Panc1 (cell line): ENCODE results near the gene RDX. TPM values are rescaled to one million over a fixed set of nuclear protein-coding genes. Genes with fewer than 3 reads are reported as not detected.
"Not testable (repeated sequence)": the region's sequence is repeated elsewhere in the genome, so short reads cannot be mapped to it uniquely, and the experiment has no call there.

ENCODE experiments used
- ATAC-seq: fragments of 200-7000 bp; cut with Tn5 transposase; 2 replicates; pipeline ENCODE4 v1.9.1; 2020; ENCODE audit warnings: mild to moderate bottlenecking, moderate library complexity
- BruUV-seq: library from RNA; stranded (reverse); fragments of 400-500 nt; replicated peaks from 2 replicates; lab custom pipeline; 2021; lab: Mats Ljungman, UMichigan
- CTCF ChIA-PET: fragments of 300-600 bp; sonication (Branson Sonifier 250); formaldehyde crosslinking; loops from one replicate; lab custom pipeline; 2022; ENCODE audit warnings: antibody characterized with exemption; lab: Charles Lee
- POLR2A ChIA-PET: fragments of 300-600 bp; sonication (Branson Sonifier 250); formaldehyde crosslinking; loops from one replicate; lab custom pipeline; 2022; ENCODE audit warnings: antibody characterized with exemption; lab: Charles Lee
- DNase-seq: peaks from one replicate; pipeline ENCODE4 v3.0.0-alpha.2; 2010; ENCODE audit warnings: low read depth, low spot score
- H3K27ac ChIP-seq: 2 replicates; pipeline ENCODE4 v1.5.1; 2011; ENCODE audit warnings: mild to moderate bottlenecking, low read length, inconsistent platforms
- H3K27me3 ChIP-seq: fragments of 200-500 bp; sonication (Bioruptor generic); 2 replicates; pipeline ENCODE4 v1.6.0; 2014; ENCODE audit warnings: low read length, inconsistent platforms; ENCODE audit not compliant: control insufficient read depth, insufficient read depth
- H3K36me3 ChIP-seq: fragments of 200-500 bp; sonication (Bioruptor generic); 2 replicates; pipeline ENCODE4 v1.5.1; 2014; ENCODE audit warnings: inconsistent platforms, mild to moderate bottlenecking, low read length, moderate library complexity; ENCODE audit not compliant: control insufficient read depth, insufficient read depth
- H3K4me1 ChIP-seq: 2 replicates; pipeline ENCODE4 v1.5.1; 2011; ENCODE audit warnings: inconsistent platforms, mild to moderate bottlenecking, low read length, moderate library complexity; ENCODE audit not compliant: control insufficient read depth, insufficient read depth
- H3K4me3 ChIP-seq, 2 experiments: 2 replicates each; pipeline ENCODE4 v1.5.1; 2011 to 2012; ENCODE audit warnings: low read depth in 2 of 2, low read length in 2 of 2, mild to moderate bottlenecking in 2 of 2, inconsistent platforms in 1 of 2, moderate library complexity in 1 of 2
- H3K9me3 ChIP-seq: fragments of 200-500 bp; sonication (Bioruptor generic); 2 replicates; pipeline ENCODE4 v1.5.1; 2014; ENCODE audit warnings: low read depth, mild to moderate bottlenecking, inconsistent platforms, low read length, moderate library complexity; ENCODE audit not compliant: control insufficient read depth, insufficient read depth
- CTCF ChIP-seq: fragments of 450-650 bp; IDR thresholded peaks from 2 replicates; pipeline ENCODE4 v1.5.1; 2017; ENCODE audit warnings: mild to moderate bottlenecking
- POLR2AphosphoS5 ChIP-seq: IDR thresholded peaks from 2 replicates; pipeline ENCODE4 v1.6.1; 2012; ENCODE audit warnings: mild to moderate bottlenecking, low read depth, low read length, moderate library complexity
- REST ChIP-seq, 2 experiments: IDR thresholded peaks; 2 replicates each; pipeline ENCODE4 v1.6.1; 2011 to 2012; ENCODE audit warnings: low read depth in 2 of 2, control low read depth in 1 of 2, low read length in 1 of 2, mild to moderate bottlenecking in 1 of 2, moderate library complexity in 1 of 2; ENCODE audit not compliant: insufficient read depth in 1 of 2
- SIN3A ChIP-seq: IDR thresholded peaks from 2 replicates; pipeline ENCODE4 v1.6.1; 2012; ENCODE audit warnings: low read depth, mild to moderate bottlenecking, low read length, moderate library complexity, borderline replicate concordance; ENCODE audit not compliant: insufficient read depth
- TCF7L2 ChIP-seq: IDR thresholded peaks from 2 replicates; pipeline ENCODE4 v1.6.1; 2011; ENCODE audit warnings: mild to moderate bottlenecking, low read depth, low read length, inconsistent platforms
- in situ Hi-C: cut with HindIII; loops from 2 replicates; pipeline ENCODE4 v1.10.0; 2016; ENCODE audit warnings: low sequenced_read_pairs, low pct_unique_long_range_greater_than_20kb
- intact Hi-C: fragments of 100-400 bp; cut with micrococcal nuclease; formaldehyde crosslinking; loops from one replicate; pipeline ENCODE4 v1.10.0; 2022; ENCODE audit not compliant: unreplicated experiment
- total RNA-seq: library from RNA; stranded (reverse); gene quantifications from one replicate; pipeline ENCODE4 v1.2.1, GENCODE V29; 2021; ENCODE audit not compliant: unreplicated experiment

Gene RDX
- total RNA-seq, 1 experiment from 2014 or later: 200 TPM

GRCh38 chr11:110217223-110217877 is 79.1 kb downstream of the RDX start:
- H3K4me1 ChIP-seq: no peaks in the 10 kb centered on the region
- ATAC-seq (peak; percentile 34; the same call in 1 of the 2 replicates), DNase-seq (no peak)
- no peaks in the 10 kb centered on the region for H3K36me3 ChIP-seq
- CTCF ChIA-PET: no interaction called here
- in situ Hi-C loops: no loop called here
- intact Hi-C loops: no loop called here
- TF ChIP-seq SIN3A (no peak), POLR2AphosphoS5 (no peak), CTCF (no peak), TCF7L2 (no peak), REST (IDR thresholded peaks at IDR 0.05; ENCODE audit: insufficient read depth in 1 of 2, low read depth in 2 of 2, low read length in 1 of 2) (no peak)
- no peak overlapping the region for H3K4me3 ChIP-seq
- no TSS peak for BruUV-seq
- no peak overlapping the region for H3K27ac ChIP-seq
- POLR2A ChIA-PET: no interaction called here
- no peaks in the 10 kb centered on the region for H3K27me3 ChIP-seq
- no peaks in the 10 kb centered on the region for H3K9me3 ChIP-seq

GRCh38 chr11:110209313-110209694 is 87.1 kb downstream of the RDX start:
- H3K4me3 ChIP-seq: peak overlapping the region; percentile 11 to 20; a peak in 3 of 4 replicates
- H3K4me1 ChIP-seq, ATAC-seq, DNase-seq, H3K27me3 ChIP-seq, in situ Hi-C loops, POLR2A ChIA-PET, CTCF ChIA-PET, H3K27ac ChIP-seq, BruUV-seq, H3K36me3 ChIP-seq, H3K9me3 ChIP-seq, intact Hi-C loops: not testable (repeated sequence)

GRCh38 chr11:110208678-110209312 is 87.6 kb downstream of the RDX start:
- POLR2A ChIA-PET, BruUV-seq, CTCF ChIA-PET, H3K36me3 ChIP-seq, H3K4me1 ChIP-seq, H3K9me3 ChIP-seq, H3K27ac ChIP-seq, in situ Hi-C loops, DNase-seq, H3K27me3 ChIP-seq, intact Hi-C loops, ATAC-seq: not testable (repeated sequence)
- peak; percentile 13; the same call in 1 of the 2 replicates for TF ChIP-seq CTCF
- H3K4me3 ChIP-seq: peak overlapping the region; percentile 11 to 20; a peak in 3 of 4 replicates
